Lower lobe of right lung (tissue), 2 donors: ENCODE measurements around the gene GPR25. TPM values are rescaled to one million over a fixed set of nuclear protein-coding genes. Genes with fewer than 3 reads are reported as not detected.

Source experiments
- ATAC-seq, 2 donors: fragments of 200-7000 bp; cut with Tn5 transposase; one replicate each; pipeline ENCODE4 v1.9.1; 2020 to 2022; ENCODE audit warnings: mild to moderate bottlenecking in 2 of 2, moderate library complexity in 2 of 2
- DNase-seq: peaks from one replicate; pipeline ENCODE4 v3.0.0-alpha.2; 2020
- H3K27ac ChIP-seq: fragments of 200-600 bp; one replicate; pipeline ENCODE4 v1.8.0; 2022
- H3K27me3 ChIP-seq: fragments of 200-600 bp; one replicate; pipeline ENCODE4 v1.8.0; 2022; ENCODE audit warnings: low read depth
- H3K36me3 ChIP-seq: fragments of 200-600 bp; one replicate; pipeline ENCODE4 v1.8.0; 2022; ENCODE audit warnings: mild to moderate bottlenecking
- H3K4me1 ChIP-seq: fragments of 200-600 bp; one replicate; pipeline ENCODE4 v1.8.0; 2022
- H3K4me3 ChIP-seq: fragments of 200-600 bp; one replicate; pipeline ENCODE4 v1.8.0; 2022; ENCODE audit warnings: mild to moderate bottlenecking
- H3K9me3 ChIP-seq: fragments of 200-600 bp; one replicate; pipeline ENCODE4 v1.8.0; 2022
- intact Hi-C: fragments of 100-400 bp; cut with DNase I; formaldehyde crosslinking; loops from one replicate; pipeline ENCODE4 v1.11.0; 2022
- total RNA-seq: library from RNA; stranded (reverse); fragmentation: NEBNext Ultra II Directional; extraction: Animal tissue kit (Norgen Biotek cat#: 25700); gene quantifications from one replicate; pipeline ENCODE4 v1.2.1, GENCODE V29; 2021
- TF ChIP-seq, protein P1 (sequence below): fragments of 200-600 bp; IDR thresholded peaks from one replicate; pipeline ENCODE4 v1.8.0; 2022; ENCODE audit warnings: antibody characterized with exemption, mild to moderate bottlenecking
- donor health status: DM: no; HTN: yes; CAD: no; lungs with severe emphysema.

GPR25 gene
- total RNA-seq, 1 donor from 2014 or later, result 0.62 TPM

- Histone ChIP-seq H3K9me3 (no peaks in the 10 kb centered on the region), H3K27me3 (peaks cover 21% of the 10 kb centered on the region), H3K36me3 (no peaks in the 10 kb centered on the region), H3K4me3 (peak overlapping the region; percentile 23), H3K27ac (no peak overlapping the region), H3K4me1 (peaks cover 15% of the 10 kb centered on the region)
- TF ChIP-seq, protein P1, sequence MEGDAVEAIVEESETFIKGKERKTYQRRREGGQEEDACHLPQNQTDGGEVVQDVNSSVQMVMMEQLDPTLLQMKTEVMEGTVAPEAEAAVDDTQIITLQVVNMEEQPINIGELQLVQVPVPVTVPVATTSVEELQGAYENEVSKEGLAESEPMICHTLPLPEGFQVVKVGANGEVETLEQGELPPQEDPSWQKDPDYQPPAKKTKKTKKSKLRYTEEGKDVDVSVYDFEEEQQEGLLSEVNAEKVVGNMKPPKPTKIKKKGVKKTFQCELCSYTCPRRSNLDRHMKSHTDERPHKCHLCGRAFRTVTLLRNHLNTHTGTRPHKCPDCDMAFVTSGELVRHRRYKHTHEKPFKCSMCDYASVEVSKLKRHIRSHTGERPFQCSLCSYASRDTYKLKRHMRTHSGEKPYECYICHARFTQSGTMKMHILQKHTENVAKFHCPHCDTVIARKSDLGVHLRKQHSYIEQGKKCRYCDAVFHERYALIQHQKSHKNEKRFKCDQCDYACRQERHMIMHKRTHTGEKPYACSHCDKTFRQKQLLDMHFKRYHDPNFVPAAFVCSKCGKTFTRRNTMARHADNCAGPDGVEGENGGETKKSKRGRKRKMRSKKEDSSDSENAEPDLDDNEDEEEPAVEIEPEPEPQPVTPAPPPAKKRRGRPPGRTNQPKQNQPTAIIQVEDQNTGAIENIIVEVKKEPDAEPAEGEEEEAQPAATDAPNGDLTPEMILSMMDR, result no peak
- DNase-seq (no peak), ATAC-seq (no peak)
- intact Hi-C loops, result no loop called here
Observed at GRCh38 chr1:200887772-200888348, 15.1 kb downstream of the GPR25 start.

DNA sequence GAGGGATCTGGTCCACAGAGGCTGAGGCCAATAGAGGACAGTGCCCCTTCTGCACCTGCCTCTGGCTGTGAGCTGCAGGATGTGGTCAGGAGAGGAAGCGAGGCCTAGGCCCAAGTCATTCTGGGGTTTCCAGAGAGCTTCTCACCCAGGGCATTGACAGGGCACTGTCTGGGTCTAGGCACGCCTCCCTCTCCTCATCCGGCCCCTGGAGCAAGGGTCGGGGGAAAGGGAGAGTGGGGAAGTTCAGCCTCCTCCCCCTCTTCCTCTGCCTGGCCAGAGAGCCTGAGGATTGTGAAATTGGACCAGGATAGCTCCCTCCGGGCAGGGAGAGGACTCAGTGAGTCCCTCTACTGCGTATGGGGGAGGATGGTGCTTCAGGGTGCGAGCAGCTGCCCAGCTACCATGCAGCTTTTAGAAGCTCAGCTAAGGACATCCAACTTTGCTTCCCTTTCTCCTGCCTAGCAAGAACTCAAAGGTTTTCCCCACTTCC lies 15.6 kb downstream of the GPR25 start:
- ATAC-seq, result peak in 1 of 2 donors; percentile 69

GRCh38 chr1:200889571-200889970 lies 16.8 kb downstream of the GPR25 start:
- no peak for ATAC-seq
- intact Hi-C loops, result no loop called here
- Histone ChIP-seq H3K27ac (no peak overlapping the region), H3K27me3 (peaks cover 21% of the 10 kb centered on the region), H3K4me1 (peaks cover 15% of the 10 kb centered on the region), H3K9me3 (no peaks in the 10 kb centered on the region), H3K4me3 (no peak overlapping the region), H3K36me3 (no peaks in the 10 kb centered on the region)
- no peak for DNase-seq
- TF ChIP-seq, protein P1, result no peak

More for the DNA sequence above, 15.6 kb downstream of the GPR25 start:
- no peak for DNase-seq
- Histone ChIP-seq H3K9me3 (no peaks in the 10 kb centered on the region), H3K27me3 (peaks cover 21% of the 10 kb centered on the region), H3K4me1 (peaks cover 15% of the 10 kb centered on the region), H3K4me3 (peak overlapping the region; percentile 23), H3K36me3 (no peaks in the 10 kb centered on the region), H3K27ac (no peak overlapping the region)
- intact Hi-C loops, result no loop called here
- TF ChIP-seq, protein P1, result no peak

GRCh38 chr1:200890027-200890426 lies 17.2 kb downstream of the GPR25 start:
- no peak for ATAC-seq
- Histone ChIP-seq H3K36me3 (no peaks in the 10 kb centered on the region), H3K27me3 (peaks cover 21% of the 10 kb centered on the region), H3K27ac (no peak overlapping the region), H3K4me1 (peaks cover 15% of the 10 kb centered on the region), H3K4me3 (no peak overlapping the region), H3K9me3 (no peaks in the 10 kb centered on the region)
- TF ChIP-seq, protein P1, result no peak
- DNase-seq, result no peak
- intact Hi-C loops, result no loop called here

- Histone ChIP-seq H3K9me3 (no peaks in the 10 kb centered on the region), H3K4me1 (peaks cover 15% of the 10 kb centered on the region), H3K4me3 (peak overlapping the region; percentile 58), H3K27ac (peak overlapping the region; percentile 59), H3K36me3 (no peaks in the 10 kb centered on the region), H3K27me3 (peaks cover 21% of the 10 kb centered on the region)
- peak; percentile 36 to 62 for ATAC-seq
- DNase-seq, result no peak
- TF ChIP-seq, protein P1, result peak; percentile 32
- intact Hi-C loops, result no loop called here
Observed at GRCh38 chr1:200890818-200891773, 18.3 kb downstream of the GPR25 start.
